ENCODE results near the gene GUK1.
"Not testable (repeated sequence)": the region's sequence is repeated elsewhere in the genome, so short reads cannot be mapped to it uniquely, and the experiment has no call there.

The GUK1 gene

GRCh38 chr1:228180271-228180958 is 40.3 kb downstream of the GUK1 start:
- no peak for DNase-seq

- no peak for DNase-seq
These were observed 41.0 kb downstream of the GUK1 start for GRCh38 chr1:228180959-228181644.

- no peak for DNase-seq
These were observed 41.6 kb downstream of the GUK1 start for GRCh38 chr1:228181645-228182034.

- no peak for DNase-seq
These were observed 42.4 kb downstream of the GUK1 start for GRCh38 chr1:228182296-228183030.

- no peak for DNase-seq
These were observed 44.1 kb downstream of the GUK1 start for GRCh38 chr1:228184152-228184551.

- DNase-seq = no peak
These were observed 45.5 kb downstream of the GUK1 start for GRCh38 chr1:228185641-228185965.

GRCh38 chr1:228188249-228188648 is 48.2 kb downstream of the GUK1 start:
- not testable (repeated sequence) for DNase-seq

GRCh38 chr1:228190182-228190581 is 50.1 kb downstream of the GUK1 start:
- DNase-seq = no peak

GRCh38 chr1:228190778-228191177 is 50.7 kb downstream of the GUK1 start:
- no peak for DNase-seq

- no peak for DNase-seq
These were observed 54.4 kb downstream of the GUK1 start for GRCh38 chr1:228194436-228194835.

- no peak for DNase-seq
These were observed 55.1 kb downstream of the GUK1 start for GRCh38 chr1:228194921-228195812.

- DNase-seq = no peak
These were observed 57.6 kb downstream of the GUK1 start for GRCh38 chr1:228197555-228198147.

All from NCI-H1105 treated with DMSO at 0.1 percent for 48 hours (cell line).